NCI-H1048 (cell line): ENCODE results near the gene PAQR5.
"Not testable (repeated sequence)": the region's sequence is repeated elsewhere in the genome, so short reads cannot be mapped to it uniquely, and the experiment has no call there.

Source experiments
- DNase-seq: peaks from one replicate; lab custom pipeline; 2025; lab: John Stamatoyannopoulos, UW

Gene PAQR5

DNA sequence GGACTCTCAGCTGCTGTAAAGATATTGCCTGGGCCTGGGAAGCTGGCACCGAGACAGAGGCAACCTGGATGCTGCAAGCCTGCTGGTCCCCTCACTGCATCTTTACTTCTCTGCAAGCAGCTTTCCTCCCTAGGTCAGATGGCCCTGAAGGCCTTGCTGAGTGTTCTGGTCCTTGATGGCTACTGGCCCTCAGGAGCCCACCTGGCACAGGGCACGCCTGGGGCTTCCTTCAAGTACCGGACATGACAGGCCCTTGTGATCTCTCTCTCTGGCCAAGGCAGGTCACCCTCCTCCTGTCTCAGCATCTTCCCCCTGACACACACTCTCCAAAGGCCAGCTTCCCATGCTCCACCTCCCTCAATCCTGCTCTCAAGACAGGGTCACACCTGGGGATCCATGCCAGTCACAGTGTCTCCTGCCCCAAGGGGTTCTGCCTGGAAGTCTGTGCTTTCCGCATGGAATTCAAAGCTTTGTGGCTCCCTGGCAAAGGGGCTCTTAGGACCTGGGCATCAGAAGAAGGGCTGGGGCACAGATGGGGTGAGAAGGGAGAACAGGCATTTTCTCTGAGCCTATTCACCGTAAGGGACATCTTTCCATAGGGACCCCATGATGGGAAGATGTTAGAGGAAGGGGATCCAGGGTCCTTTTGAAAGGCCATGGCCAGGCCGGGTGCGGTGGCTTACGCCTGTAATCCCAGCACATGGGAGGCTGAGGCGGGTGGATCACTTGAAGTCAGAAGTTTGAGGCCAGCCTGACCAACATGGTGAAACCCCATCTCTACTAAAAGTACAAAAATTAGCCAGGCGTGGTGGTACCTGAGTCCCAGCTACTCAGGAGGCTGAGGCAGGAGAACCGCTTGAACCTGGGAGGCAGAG, 4.7 kb upstream of the PAQR5 start:
- no peak for DNase-seq

DNA sequence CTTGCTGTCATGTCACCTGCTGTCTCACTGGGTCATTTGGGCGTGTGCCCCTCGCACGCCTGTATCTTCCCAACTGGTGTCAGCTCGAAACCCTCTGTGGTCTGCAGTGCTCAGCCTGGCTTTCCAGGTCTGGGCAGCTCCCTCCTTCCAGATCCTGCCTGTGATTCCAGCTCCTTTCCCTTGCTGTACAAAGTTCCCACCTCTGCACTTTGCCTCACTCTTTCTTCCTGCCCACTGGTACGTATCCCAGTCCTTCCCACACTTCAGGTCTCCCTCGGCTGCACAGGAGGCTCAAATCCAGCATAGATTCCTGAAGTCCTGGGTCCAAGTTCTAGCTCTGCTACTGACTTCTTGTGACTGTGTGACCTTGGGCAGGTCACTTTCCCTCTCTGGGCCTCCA, 2.1 kb upstream of the PAQR5 start:
- no peak for DNase-seq

DNA sequence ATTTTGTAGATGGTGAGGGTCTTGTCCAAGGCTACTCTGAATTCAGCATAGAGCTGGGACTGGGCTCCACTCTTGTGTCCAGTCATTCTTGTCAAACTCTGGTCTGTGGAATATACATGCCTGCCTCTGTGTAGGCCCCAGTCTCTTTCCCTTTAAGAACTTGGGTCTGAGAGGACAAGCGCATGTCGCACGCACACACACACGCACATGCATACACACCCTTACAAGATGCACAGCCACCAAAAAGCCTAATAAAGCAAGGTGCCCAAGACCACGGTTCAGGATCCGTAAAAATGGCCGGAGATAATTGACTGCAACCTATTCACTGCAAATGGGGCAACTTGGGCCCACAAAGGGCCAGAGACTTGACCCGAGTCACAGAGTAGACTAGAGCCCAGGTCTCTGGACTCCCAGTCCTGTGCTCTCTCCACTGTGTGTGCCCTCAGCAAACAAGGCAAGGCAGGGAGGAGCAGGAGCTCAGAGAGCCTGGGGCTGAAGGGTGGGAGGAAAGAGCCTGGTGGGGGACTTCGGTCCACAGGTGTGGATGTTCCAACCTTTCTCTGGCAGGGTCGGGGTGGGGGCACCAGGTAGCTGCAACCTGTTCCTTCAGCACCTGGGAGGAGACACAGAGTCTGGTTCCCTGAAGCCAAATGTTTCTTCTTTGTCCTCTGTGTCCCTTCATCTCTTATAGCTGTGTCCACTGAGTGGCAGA, 914 bp upstream of the PAQR5 start:
- DNase-seq: no peak

DNA sequence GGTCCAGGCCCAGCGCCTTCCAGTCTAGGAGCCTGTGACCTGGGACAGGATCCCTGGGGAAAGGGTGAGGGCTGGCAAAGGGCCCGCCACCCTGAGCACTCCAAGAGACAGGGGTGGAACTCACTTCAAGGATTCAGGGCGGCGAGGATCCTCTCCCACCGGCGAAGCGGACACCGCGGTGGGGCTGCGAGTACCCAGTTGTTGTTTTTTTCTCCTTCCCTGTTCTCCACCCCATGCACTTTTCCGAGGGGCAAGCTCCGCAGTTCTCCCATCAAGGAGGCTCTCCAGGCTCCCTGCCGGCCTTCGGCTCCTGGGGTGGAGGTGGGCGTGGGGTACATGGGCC, 387 bp upstream of the PAQR5 start:
- no peak for DNase-seq

DNA sequence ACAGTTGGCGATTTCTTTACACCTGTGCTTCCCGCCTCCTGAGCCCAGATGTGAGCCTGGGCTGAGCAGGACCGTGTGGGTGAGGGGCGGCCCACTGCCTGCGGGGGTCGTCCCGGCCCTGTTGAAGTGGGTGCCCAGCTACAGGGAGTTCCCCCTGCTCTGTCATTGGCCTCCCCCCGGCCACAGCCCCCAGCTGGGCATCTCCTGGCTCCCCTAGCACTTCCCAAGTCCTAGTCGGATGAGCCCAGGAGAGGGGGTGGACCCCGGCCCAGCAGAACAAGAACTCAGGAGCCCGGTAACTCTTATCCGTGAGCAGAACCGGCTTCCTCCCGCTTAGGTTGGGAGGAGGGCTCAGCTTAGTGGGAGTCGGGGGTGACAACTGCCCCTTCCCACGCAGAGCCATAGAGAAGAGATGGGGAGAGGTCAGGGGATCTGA, 757 bp downstream of the PAQR5 start:
- DNase-seq: no peak

DNA sequence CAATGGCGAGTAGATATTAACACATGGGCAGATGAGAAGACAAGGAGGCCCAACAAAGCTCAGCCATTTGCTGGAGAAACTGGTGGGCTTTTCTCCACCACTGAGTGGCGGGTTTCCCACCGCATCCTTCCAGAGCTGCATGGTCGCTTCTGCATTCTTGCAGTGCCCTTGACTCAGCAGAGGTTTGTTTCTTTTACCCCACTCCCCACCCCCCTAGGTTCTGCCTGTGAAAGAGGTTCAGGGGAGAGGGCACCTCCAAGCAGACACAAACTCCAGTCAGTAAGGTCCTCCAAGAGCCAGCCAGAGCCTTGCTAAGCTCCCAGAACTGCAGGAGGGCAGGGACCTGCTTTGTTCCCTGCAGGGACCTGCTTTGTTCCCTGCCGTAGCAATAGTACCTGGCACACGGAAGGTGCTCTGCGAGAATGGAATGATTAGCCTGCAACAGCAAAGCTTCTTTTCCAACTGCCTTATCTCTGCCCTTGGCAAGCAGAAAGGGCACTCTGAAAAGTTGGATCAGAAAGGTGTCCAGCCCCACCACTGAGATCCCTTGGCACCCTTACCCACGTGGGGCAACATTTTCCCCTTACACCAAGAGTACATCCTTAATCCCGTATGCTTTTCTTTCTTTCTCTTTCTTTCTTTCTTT, 1.4 kb downstream of the PAQR5 start:
- no peak for DNase-seq

DNA sequence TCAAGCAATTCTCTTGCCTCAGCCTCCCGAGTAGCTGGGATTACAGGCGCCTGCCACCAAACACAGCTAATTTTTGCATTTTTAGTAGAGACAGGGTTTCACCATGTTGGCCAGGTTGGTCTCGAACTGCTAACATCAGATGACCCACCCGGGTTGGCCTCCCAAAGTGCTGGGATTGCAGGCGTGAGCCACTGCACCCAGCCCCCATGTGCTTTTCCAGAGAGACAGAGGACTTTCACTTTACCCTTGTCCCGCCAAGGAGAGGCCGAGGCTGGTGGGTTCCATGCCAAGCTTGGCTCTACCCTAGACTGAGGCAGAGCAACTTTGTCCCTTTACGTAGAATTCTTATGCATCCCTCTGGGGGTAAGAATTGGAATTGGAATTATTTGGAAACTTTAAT, 2.4 kb downstream of the PAQR5 start:
- not testable (repeated sequence) for DNase-seq

DNA sequence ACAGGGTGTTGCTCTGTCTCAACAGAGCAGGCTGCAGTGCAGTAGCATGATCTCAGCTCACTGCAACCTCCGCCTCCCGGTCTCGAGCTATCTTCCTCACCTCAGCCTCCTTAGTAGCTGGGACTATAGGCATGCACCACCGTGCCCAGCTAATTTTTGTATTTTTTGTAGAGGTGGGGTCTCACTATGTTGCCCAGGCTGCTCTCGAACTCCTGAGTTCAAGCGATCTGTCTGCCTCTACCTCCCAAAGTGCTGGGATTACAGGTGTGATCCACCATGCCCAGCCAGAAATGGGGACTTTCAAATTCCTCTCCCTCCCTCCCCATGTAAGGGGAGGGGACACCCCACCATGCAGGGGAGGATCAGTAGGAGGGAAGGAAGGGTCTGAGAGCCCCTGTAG, 3.4 kb downstream of the PAQR5 start:
- not testable (repeated sequence) for DNase-seq

DNA sequence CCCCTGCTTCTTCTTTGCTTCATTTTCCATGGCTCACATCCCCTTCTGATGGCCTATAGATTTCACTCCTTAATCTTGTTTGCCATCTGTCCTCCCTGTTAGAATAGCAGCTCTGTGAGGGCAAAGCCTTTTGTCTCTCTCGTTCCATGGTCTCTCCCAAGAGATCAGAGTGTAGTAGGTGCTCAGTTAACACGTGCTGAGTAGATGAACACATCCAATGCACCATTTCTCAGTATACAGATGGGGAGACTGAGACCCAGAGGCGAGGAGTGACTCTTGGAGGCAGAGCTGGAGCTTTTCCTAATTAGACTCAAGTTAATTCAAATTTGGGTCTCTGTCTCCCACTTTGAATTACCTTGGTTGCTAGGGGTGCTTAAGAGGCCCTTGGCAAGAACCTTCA, 4.2 kb downstream of the PAQR5 start:
- DNase-seq: no peak

DNA sequence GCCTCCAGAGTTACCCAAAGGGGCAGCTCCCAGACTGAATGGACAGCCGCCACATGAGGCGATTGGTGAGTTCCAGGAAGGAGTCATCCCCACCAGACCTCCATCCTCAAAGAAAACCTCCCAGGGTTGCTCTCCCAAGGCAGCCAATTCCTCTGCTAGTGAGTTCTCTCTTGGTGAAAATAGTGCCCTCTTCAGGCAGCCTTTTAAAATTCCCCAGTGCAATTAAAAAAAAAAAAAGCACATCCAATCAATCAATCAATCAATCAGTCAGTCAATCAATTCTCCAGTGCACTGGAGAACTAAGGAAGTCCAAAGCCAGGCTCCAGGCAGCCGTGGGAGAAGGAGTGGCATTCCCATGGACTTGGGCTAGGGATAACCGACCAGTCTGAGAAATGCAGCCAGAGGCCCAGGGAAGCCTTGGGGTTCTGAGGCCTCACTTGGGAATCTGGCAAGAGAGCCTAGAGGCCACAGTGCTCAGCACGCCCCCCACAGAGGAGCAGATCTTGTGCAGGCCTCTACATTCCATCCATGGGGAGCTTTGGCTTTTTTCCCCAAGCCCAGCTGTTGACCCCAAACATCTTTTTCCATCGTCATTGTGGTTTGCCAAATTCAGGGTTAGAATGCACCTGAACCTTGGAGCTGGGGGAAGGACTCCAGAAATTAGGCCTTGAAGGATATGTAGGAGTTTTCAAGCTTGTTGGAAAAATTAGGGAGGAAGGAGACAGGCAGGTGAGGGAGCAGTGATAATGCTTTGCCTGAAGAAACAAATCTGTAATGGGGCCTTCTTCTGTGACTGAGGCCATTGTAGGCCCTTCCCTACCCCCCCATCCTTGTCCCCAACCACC, 4.8 kb downstream of the PAQR5 start:
- no peak for DNase-seq

DNA sequence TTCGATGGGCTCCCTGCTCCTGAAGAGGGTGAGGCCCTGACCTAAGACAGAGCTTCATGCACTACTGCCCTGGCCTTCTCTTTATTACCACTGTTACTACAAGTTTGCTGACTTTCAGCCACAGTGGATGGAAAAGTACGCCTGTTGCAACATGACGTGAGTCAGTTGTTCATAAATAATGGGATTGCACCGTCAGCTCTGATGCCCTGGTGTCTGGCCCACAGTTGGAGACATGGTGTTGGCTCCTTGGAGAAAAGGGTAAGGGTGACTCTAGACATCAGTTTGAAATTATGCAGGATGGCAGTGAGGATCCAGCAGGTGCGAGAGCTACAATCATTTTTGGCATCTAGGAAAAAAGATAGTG, 5.5 kb downstream of the PAQR5 start:
- no peak for DNase-seq

DNA sequence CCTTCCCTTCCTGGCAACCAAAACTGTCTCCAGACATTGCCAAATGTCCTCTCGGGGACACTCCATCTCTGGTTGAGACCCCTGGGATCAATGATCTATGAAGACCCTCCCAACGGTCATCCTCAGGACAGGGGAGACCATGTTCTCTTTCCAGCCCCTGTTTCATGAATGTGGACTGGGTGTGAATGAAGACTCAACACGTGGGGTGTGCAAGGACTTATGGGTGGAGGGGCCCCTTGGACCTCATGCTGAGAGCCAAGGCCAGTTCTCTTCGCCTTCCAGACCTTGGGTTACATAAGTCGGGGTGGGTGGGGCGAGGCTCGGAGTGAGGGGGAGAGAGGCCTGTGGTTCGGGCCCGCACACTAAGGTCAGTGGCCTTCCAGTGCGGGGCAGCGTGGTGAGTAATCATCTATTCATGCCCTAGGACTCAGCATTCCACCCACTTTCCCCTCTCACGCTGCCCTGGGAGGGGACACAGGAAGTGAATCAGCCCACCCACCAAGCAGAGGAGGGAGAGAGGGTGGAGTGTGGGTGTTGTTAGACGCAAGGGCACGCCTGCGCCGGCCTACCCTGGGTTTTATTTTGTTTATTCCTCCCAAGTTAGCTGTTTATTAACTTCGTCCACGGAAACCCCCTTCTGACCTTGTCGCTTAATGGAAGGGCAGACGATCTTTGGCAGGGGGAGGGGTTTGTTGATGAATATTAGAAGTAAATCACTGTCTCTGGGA, 6.7 kb downstream of the PAQR5 start:
- no peak for DNase-seq

DNA sequence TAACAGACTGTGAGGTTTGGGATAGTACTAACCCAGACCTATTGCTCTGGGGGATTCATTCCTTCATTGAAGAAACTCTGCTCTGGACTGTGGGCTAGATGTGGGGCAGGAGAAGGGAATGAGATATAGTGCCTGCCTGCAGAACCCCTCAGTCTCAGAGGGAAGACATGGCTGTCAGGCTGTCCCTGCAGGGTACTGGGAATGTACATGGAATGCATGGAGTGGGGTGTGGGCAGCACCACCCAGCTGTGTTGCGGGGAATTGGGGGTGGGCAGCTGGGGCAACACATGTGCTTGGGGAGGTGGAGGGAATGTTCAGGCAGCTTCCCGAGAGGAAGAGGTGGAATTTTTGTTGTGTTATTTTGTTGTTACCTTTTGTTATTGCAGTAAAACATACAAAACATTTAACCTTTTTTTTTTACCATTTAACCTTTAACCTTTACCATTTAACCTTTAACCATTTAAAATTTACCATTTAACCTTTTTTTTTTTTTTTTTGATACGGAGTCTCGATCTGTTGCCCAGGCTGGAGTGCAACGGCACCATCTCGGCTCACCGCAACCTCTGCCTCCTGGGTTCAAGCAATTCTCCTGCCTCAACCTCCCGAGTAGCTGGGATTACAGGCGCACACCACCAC, 7.3 kb downstream of the PAQR5 start:
- no peak for DNase-seq

DNA sequence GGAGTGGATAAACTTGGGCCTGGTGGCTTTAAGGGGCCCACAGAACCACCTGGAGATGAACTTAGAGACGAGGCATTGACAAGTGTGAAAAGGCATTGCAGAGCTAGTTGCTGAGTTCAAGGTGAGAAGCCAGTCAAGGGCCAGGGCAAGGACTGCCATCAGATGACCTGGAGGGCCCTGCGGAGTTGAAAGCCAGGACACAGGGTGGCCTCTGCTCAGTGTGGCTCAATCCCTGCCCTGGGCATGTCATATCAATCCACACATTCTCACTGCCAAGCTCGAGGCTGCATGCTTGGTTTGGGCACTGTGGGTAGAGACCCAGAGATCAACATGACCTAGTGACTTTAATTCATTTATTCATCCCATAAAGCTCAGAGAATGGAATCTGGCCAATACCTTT, 9.2 kb downstream of the PAQR5 start:
- no peak for DNase-seq

DNA sequence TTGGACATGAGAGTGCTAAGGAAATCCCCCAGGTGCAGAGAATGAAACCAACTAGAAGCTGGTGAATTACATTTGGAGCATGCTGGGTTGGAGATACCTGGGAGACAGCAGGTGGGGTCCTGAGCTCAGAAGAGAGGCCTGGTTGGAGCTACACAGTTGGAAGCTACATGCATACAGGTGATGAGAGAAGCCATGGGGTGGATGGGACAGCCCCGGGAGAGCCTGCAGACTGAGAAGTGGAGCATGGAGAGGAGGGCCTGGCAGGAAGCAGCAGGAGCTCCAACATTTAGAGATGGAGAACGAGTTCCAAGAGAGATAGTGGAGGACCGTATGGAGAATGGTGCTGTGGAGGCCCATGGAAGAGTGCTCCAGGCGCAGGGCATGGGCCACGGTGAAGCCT, 10.2 kb downstream of the PAQR5 start:
- no peak for DNase-seq

DNA sequence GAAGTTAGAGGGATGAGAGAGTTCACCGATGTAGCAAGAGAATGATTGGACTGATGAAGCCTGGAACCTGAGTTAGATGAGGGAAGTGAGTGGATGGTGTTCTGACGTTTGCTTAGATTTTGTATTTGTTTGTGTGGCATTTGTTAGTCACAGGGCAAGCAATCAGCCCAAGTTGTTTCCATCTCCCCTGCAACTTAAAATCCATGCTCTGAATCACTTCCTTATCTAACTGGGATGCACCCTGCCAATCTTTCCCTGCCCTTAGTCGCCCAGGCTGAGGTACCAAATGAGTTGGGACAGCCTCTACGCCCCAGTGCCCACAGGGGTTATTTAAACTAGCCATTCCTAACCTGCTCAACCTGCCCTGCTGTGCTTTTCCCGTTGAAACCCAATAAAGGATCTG, 12.6 kb downstream of the PAQR5 start:
- no peak for DNase-seq

DNA sequence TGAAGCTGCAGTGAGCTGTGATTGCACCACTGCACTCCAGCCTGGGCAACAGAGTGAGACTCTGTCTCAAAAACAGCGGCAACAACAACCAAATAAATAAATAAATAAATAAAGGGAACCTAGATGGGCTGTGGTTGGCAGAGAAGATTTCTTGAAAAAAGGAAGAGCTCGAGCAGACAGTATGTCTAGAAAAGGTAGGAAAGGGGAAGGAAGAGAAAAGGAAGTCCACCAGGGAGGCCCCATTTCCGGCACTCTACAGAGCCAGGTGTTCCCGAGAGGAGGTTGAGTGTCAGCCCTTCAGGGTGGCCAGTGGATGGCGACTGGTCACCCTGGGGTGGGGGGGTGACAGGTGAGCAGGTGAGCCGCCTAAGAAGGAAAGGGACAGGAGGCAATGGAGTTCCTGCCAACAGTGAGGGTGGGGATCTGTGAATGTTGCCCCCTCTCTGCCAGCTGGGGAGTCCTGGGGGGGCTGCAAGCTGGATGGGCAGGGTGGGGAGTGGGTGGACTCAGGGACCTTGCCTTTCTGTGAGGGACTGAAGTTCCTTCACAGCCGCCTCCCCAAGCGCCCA, 14.8 kb downstream of the PAQR5 start:
- no peak for DNase-seq

DNA sequence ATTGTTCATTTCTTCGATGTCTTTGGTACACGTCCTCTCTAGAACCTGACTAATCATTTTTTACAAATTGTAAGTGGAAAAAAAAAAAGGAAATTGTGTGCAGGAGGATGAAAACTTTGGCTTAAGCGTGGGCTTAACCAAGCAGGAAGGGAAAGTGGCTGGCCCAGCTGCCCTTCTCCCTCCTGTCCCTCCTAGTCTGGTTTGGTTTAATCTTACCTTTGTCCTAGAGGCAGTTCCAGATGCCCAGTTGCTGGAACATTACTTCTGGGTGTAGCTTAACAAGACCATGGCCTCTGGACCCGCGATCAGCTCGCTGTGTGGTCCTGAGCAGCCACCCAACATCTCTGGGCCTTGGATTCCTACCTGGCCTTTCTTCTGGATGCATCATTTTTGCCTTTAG, 15.4 kb downstream of the PAQR5 start:
- no peak for DNase-seq

DNA sequence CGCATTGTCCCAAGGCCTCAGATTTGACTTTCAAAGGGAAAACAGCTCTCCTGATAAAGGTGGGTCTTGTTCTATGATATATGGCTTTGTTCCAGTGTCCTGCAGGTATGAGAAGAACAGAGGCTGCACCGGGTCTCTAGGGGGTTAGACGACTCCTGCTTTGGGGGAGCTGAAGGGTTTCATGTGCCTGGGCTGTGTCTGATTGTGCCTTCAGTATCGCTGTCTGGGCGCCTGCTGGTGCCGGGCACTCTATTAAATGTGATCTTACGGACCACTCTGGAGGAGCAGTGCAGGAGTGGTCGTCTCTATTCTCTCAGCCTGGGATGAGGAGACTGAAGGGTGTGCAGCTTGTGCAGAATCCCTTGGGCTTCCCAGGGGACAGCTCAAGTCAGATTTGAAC, 16.0 kb downstream of the PAQR5 start:
- DNase-seq: no peak

DNA sequence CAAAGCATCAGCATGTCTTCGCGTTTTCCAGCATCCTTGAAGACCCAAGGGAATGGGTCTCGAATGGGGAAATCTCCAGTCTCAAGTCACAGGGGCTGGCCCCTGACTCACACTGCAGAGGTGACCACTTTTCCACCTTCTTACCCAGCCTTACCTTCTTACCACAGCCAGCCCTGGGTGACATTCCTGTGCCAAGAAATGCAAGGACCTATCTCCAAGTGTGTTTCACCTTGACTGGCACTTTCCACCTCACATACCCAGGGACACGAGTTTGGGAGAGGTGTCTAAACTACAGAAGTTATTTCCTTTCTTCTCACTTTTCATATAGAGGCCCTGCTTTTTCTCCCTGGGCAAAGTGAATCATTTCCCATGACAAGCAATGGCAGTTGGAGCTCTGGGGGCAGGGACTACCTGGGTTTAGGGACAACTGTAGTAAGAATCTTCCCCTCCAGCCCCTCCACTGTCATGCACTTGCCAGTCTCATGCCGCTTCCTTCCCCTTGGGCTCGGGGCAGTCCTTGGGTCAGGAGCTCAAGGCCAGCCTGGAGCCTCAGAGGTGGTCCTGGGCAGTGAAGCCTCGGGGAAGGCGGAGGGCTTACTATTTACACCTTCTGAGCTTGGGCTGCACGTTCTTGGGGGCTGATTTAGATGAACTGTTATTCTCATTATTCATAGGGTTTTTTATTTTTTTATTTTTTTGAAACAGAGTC, 16.8 kb downstream of the PAQR5 start:
- no peak for DNase-seq
